H1 (cell line): Measurements from ENCODE around the gene PACSIN2. TPM values are rescaled to one million over a fixed set of nuclear protein-coding genes. Genes with fewer than 3 reads are reported as not detected.

Source experiments
- CTCF ChIA-PET: fragments of 300-600 bp; sonication (Branson Sonifier 250); formaldehyde crosslinking; loops from one replicate; lab custom pipeline; 2021; ENCODE audit not compliant: partially characterized antibody; lab: Charles Lee
- POLR2A ChIA-PET: fragments of 300-600 bp; sonication (Branson Sonifier 250); formaldehyde crosslinking; loops from one replicate; lab custom pipeline; 2021; ENCODE audit warnings: inconsistent platforms; ENCODE audit not compliant: partially characterized antibody; lab: Charles Lee
- DNase-seq, 2 experiments: peaks; one replicate each; pipeline versions ENCODE4 v3.0.0 to v3.0.0-alpha.2; 2010 to 2022; ENCODE audit warnings: low spot score in 2 of 2, low read depth in 1 of 2, mixed read lengths in 1 of 2
- FAIRE-seq: peaks from 2 replicates; lab custom pipeline; 2011; peaks lifted over from hg19 to GRCh38; lab: Jason Lieb, UNC
- H2AFZ ChIP-seq: 2 replicates; pipeline ENCODE4 v1.8.1; 2012; ENCODE audit warnings: low read length, inconsistent platforms
- H2AK5ac ChIP-seq: 2 replicates; pipeline ENCODE4 v1.6.1; 2013; ENCODE audit warnings: low read depth, low read length
- H2BK120ac ChIP-seq: replicated peaks from 2 replicates; pipeline ENCODE3; 2013; ENCODE audit warnings: low read depth, low read length, inconsistent platforms
- H2BK12ac ChIP-seq: 2 replicates; pipeline ENCODE4 v1.6.1; 2013; ENCODE audit warnings: low read depth, low read length
- H2BK15ac ChIP-seq: 2 replicates; pipeline ENCODE4 v1.6.1; 2013; ENCODE audit warnings: low read length
- H2BK20ac ChIP-seq: 2 replicates; pipeline ENCODE4 v1.6.1; 2013; ENCODE audit warnings: low read length
- H2BK5ac ChIP-seq: 2 replicates; pipeline ENCODE4 v1.6.1; 2013; ENCODE audit warnings: low read depth, low read length
- H3K14ac ChIP-seq: 2 replicates; pipeline ENCODE4 v1.6.1; 2013; ENCODE audit warnings: inconsistent platforms; ENCODE audit not compliant: insufficient read length
- H3K18ac ChIP-seq: 2 replicates; pipeline ENCODE4 v1.6.1; 2013; ENCODE audit warnings: low read length; ENCODE audit errors: extremely low read depth
- H3K23ac ChIP-seq: 2 replicates; pipeline ENCODE4 v1.6.1; 2013; ENCODE audit warnings: inconsistent platforms; ENCODE audit not compliant: insufficient read length
- H3K23me2 ChIP-seq: 2 replicates; pipeline ENCODE4 v1.6.1; 2013; ENCODE audit warnings: low read depth, low read length
- H3K27ac ChIP-seq: 2 replicates; pipeline ENCODE4 v1.6.1; 2011; ENCODE audit warnings: low read depth, low read length, inconsistent platforms
- H3K27me3 ChIP-seq, 4 experiments: replicated peaks in 1 of 4; 1 replicate in 1 of 4; 2 replicates in 3 of 4; pipeline versions ENCODE4 v1.6.1 to v1.8.1; 2011 to 2013; ENCODE audit warnings: low read length in 3 of 4, mild to moderate bottlenecking in 3 of 4, inconsistent platforms in 2 of 4, mixed read lengths in 2 of 4, moderate library complexity in 1 of 4; ENCODE audit not compliant: control insufficient read depth in 3 of 4, insufficient read depth in 3 of 4; ENCODE audit errors: extremely low read depth in 1 of 4
- H3K36me3 ChIP-seq, 4 experiments: 2 replicates each; pipeline versions ENCODE4 v1.6.1 to v1.8.1; 2011 to 2013; ENCODE audit warnings: mild to moderate bottlenecking in 4 of 4, low read length in 3 of 4, moderate library complexity in 2 of 4, control low read depth in 1 of 4, inconsistent platforms in 1 of 4; ENCODE audit not compliant: insufficient read depth in 4 of 4, control insufficient read depth in 2 of 4
- H3K4ac ChIP-seq: replicated peaks from 2 replicates; pipeline ENCODE3; 2013; ENCODE audit warnings: low read length, low read depth, mixed read lengths, inconsistent platforms; ENCODE audit not compliant: insufficient read length
- H3K4me1 ChIP-seq, 4 experiments: replicated peaks in 1 of 4; 1 replicate in 1 of 4; 2 replicates in 3 of 4; pipeline versions ENCODE4 v1.6.1 to v1.8.1; 2011 to 2013; ENCODE audit warnings: low read length in 3 of 4, inconsistent platforms in 2 of 4, mixed read lengths in 1 of 4; ENCODE audit not compliant: insufficient read depth in 4 of 4, control insufficient read depth in 3 of 4
- H3K4me2 ChIP-seq, 2 experiments: 2 replicates each; pipeline versions ENCODE4 v1.6.1 to v1.8.1; 2011 to 2013; ENCODE audit warnings: low read depth in 2 of 2, low read length in 2 of 2, control low read depth in 1 of 2, inconsistent platforms in 1 of 2, mild to moderate bottlenecking in 1 of 2; ENCODE audit not compliant: insufficient read depth in 1 of 2
- H3K4me3 ChIP-seq, 4 experiments: fragments of 200-600, 300-600 bp in 1 of 4; sonication (generic), shearing (Covaris generic), sonication (Bioruptor Twin) in 1 of 4; 2 replicates each; pipeline versions ENCODE4 v1.5.1 to v1.8.1; 2011 to 2016; ENCODE audit warnings: low read length in 4 of 4, low read depth in 3 of 4, control low read depth in 2 of 4, inconsistent platforms in 2 of 4, mild to moderate bottlenecking in 2 of 4, mixed read lengths in 1 of 4, moderate library complexity in 1 of 4; ENCODE audit not compliant: insufficient read depth in 2 of 4; ENCODE audit errors: extremely low read depth in 1 of 4
- H3K56ac ChIP-seq: replicated peaks from 2 replicates; pipeline ENCODE3; 2013; ENCODE audit warnings: low read depth, mild to moderate bottlenecking, mixed read lengths, low read length, inconsistent platforms; ENCODE audit not compliant: insufficient read length
- H3K79me1 ChIP-seq: 2 replicates; pipeline ENCODE4 v1.6.1; 2013; ENCODE audit warnings: low read depth, low read length, control low read depth
- H3K79me2 ChIP-seq, 2 experiments: 2 replicates each; pipeline versions ENCODE4 v1.6.1 to v1.8.1; 2012 to 2013; ENCODE audit warnings: low read length in 2 of 2, mild to moderate bottlenecking in 2 of 2, inconsistent platforms in 1 of 2; ENCODE audit not compliant: insufficient read depth in 2 of 2, control insufficient read depth in 1 of 2
- H3K9ac ChIP-seq, 4 experiments: replicated peaks in 1 of 4; 1 replicate in 1 of 4; 2 replicates in 3 of 4; pipeline versions ENCODE4 v1.6.1 to v1.8.1; 2011 to 2013; ENCODE audit warnings: low read depth in 3 of 4, low read length in 3 of 4, control low read depth in 2 of 4, mild to moderate bottlenecking in 2 of 4, moderate library complexity in 2 of 4, inconsistent platforms in 1 of 4; ENCODE audit errors: extremely low read depth in 1 of 4
- H3K9me3 ChIP-seq, 2 experiments: 2 replicates each; pipeline versions ENCODE4 v1.6.1 to v1.8.1; 2012 to 2013; ENCODE audit warnings: mild to moderate bottlenecking in 2 of 2, moderate library complexity in 2 of 2, control low read depth in 1 of 2, inconsistent platforms in 1 of 2, low read depth in 1 of 2, low read length in 1 of 2, mixed read lengths in 1 of 2; ENCODE audit not compliant: insufficient read depth in 2 of 2
- H4K20me1 ChIP-seq, 2 experiments: replicated peaks in 1 of 2; 2 replicates each; pipeline versions ENCODE3 to v1.8.1; 2011 to 2013; ENCODE audit warnings: inconsistent platforms in 2 of 2, low read length in 2 of 2, mild to moderate bottlenecking in 1 of 2; ENCODE audit not compliant: insufficient read depth in 2 of 2, control insufficient read depth in 1 of 2
- H4K5ac ChIP-seq: 2 replicates; pipeline ENCODE4 v1.6.1; 2013; ENCODE audit warnings: low read length, low read depth, mixed read lengths, inconsistent platforms; ENCODE audit not compliant: insufficient read length
- H4K8ac ChIP-seq: 2 replicates; pipeline ENCODE4 v1.8.0; 2013; ENCODE audit warnings: mild to moderate bottlenecking, moderate library complexity, low read length, inconsistent platforms; ENCODE audit not compliant: insufficient read depth; ENCODE audit errors: extremely low read depth
- H4K91ac ChIP-seq: replicated peaks from 2 replicates; pipeline ENCODE3; 2013; ENCODE audit warnings: low read length, mixed read lengths, inconsistent platforms; ENCODE audit not compliant: insufficient read length
- ATF3 ChIP-seq: IDR thresholded peaks from 2 replicates; pipeline ENCODE4 v1.6.1; 2011; ENCODE audit warnings: low read depth, mild to moderate bottlenecking, low read length; ENCODE audit not compliant: insufficient read depth
- CBX8 ChIP-seq: fragments of 300-800, 300-1000 bp; sonication (generic); IDR thresholded peaks from 2 replicates; pipeline ENCODE4 v1.7.1; 2016; ENCODE audit warnings: low read depth, low read length, borderline replicate concordance
- CEBPB ChIP-seq: IDR thresholded peaks from 2 replicates; pipeline ENCODE4 v1.6.1; 2012; ENCODE audit warnings: low read depth, low read length
- CTCF ChIP-seq, 3 experiments: IDR thresholded peaks; 1 replicate in 2 of 3; 2 replicates in 1 of 3; pipeline versions ENCODE4 v1.5.1 to v1.6.1; 2011; ENCODE audit warnings: low read length in 3 of 3, mild to moderate bottlenecking in 3 of 3, inconsistent platforms in 2 of 3, low read depth in 1 of 3, moderate library complexity in 1 of 3; ENCODE audit not compliant: insufficient read depth in 1 of 3; ENCODE audit errors: control extremely low read depth in 1 of 3
- JUN ChIP-seq: IDR thresholded peaks from 2 replicates; pipeline ENCODE4 v1.6.1; 2011; ENCODE audit warnings: low read depth, mild to moderate bottlenecking, improper control_type of control experiment, low read length
- NRF1 ChIP-seq: IDR thresholded peaks from 2 replicates; pipeline ENCODE4 v1.6.1; 2011; ENCODE audit warnings: mild to moderate bottlenecking, low read depth, low read length, improper control_type of control experiment
- RAD21 ChIP-seq, 2 experiments: IDR thresholded peaks in 1 of 2; conservative IDR thresholded peaks in 1 of 2; 2 replicates each; pipeline ENCODE4 v1.6.1; 2011; ENCODE audit warnings: low read depth in 2 of 2, low read length in 2 of 2, improper control_type of control experiment in 1 of 2, inconsistent platforms in 1 of 2, mild to moderate bottlenecking in 1 of 2, moderate library complexity in 1 of 2
- SIX5 ChIP-seq: IDR thresholded peaks from 2 replicates; pipeline ENCODE4 v1.6.1; 2011; ENCODE audit warnings: mild to moderate bottlenecking, low read depth, low read length
- SP2 ChIP-seq: IDR thresholded peaks from 2 replicates; pipeline ENCODE4 v1.6.1; 2012; ENCODE audit warnings: mild to moderate bottlenecking, low read length, inconsistent platforms
- SUZ12 ChIP-seq: fragments of 200-600 bp; sonication (generic); IDR thresholded peaks from 2 replicates; pipeline ENCODE4 v1.6.1; 2012; ENCODE audit warnings: mild to moderate bottlenecking, inconsistent platforms, low read length, moderate library complexity, mixed read lengths
- TCF12 ChIP-seq: IDR thresholded peaks from 2 replicates; pipeline ENCODE4 v1.6.1; 2011; ENCODE audit warnings: low read depth, mild to moderate bottlenecking, low read length
- WGBS, 2 experiments: shearing (Covaris generic) in 1 of 2; methylation state at CpG; one replicate each; pipeline versions ENCODE4 v1.1.6 to v1.1.7; 2013 to 2015; ENCODE audit warnings: low lambda C conversion rate in 2 of 2, mixed read lengths in 2 of 2, inconsistent platforms in 1 of 2, low coverage in 1 of 2, missing lambda C conversion rate in 1 of 2; ENCODE audit not compliant: insufficient replicate concordance in 2 of 2, insufficient coverage in 1 of 2, insufficient read length in 1 of 2; ENCODE audit errors: extremely low coverage in 1 of 2, missing lambda C conversion rate in 1 of 2; 5-methylcytosine and 5-hydroxymethylcytosine counted together
- polyA plus RNA-seq, 7 experiments: library from polyadenylated mRNA; depleted of rRNA in 3 of 7; stranded (reverse) in 5 of 7; unstranded in 2 of 7; fragments of >200 nt in 5 of 7; fragments of 200-250 nt in 2 of 7; gene quantifications; 1 replicate in 5 of 7; 2 replicates in 1 of 7; 4 replicates in 1 of 7; pipeline versions ENCODE4 v1.2.1 to v1.2.3, GENCODE V29; 2011 to 2013; ENCODE audit warnings: missing spikeins in 2 of 7, mixed read lengths in 2 of 7
- total RNA-seq: library from RNA; stranded (reverse); fragmentation: NEBNext Ultra II Directional; extraction: Animal tissue kit (Norgen Biotek cat#: 25700); gene quantifications from 2 replicates; pipeline ENCODE4 v1.2.1, GENCODE V29; 2021

PACSIN2 gene
- total and polyA plus RNA-seq, 2 of the 8 experiments (the other 6 are each of a cell fraction or from before 2014, with no cell fraction given), result 44.8 to 64.2 TPM

- Histone ChIP-seq H3K79me1 (no peaks in the 10 kb centered on the region; the same call in 1 of the 2 replicates), H3K36me3 (peaks cover 8 to 29% (median 19%) of the 10 kb centered on the region in 4 experiments; a peak in 6 of 8 replicates), H3K27ac (no peak overlapping the region), H3K4ac (no peak overlapping the region), H3K9ac (no peak overlapping the region), H3K14ac (no peak overlapping the region), H3K23ac (no peak overlapping the region), H2BK5ac (0 out of 2 replicates have a peak overlapping the region, but pooled peaks have one; percentile 52), H4K20me1 (peaks cover 0 to 8% of the 10 kb centered on the region in 2 experiments), H3K4me2 (no peak overlapping the region), H3K18ac (no peak overlapping the region), H3K27me3 (no peaks in the 10 kb centered on the region), H3K4me1 (no peaks in the 10 kb centered on the region), H2AK5ac (no peak overlapping the region), H4K91ac (no peak overlapping the region), H2BK12ac (no peak overlapping the region), H4K5ac (no peak overlapping the region), H4K8ac (peak overlapping the region; percentile 51; the same call in 1 of the 2 replicates), H2BK120ac (no peak overlapping the region), H2BK15ac (no peak overlapping the region), H3K79me2 (no peaks in the 10 kb centered on the region), H3K56ac (no peak overlapping the region), H3K23me2 (no peaks in the 10 kb centered on the region), H3K9me3 (no peaks in the 10 kb centered on the region), H2AFZ (no peak overlapping the region), H3K4me3 (no peak overlapping the region), H2BK20ac (no peak overlapping the region)
- no peak for FAIRE-seq
- ChIA-PET POLR2A (no interaction called here), CTCF (interaction anchor here (1.1 to 1.2 kb wide), 2 partner anchors 22 to 117 kb away, joined by 3 to 4 read pairs; no protein-coding TSS in a partner anchor)
- DNase-seq, result no peak
- 94% methylated on average over 9 of the region's 9 CpGs; no CpG with 5 or more reads in 1 of the 2 experiments for WGBS, 2 experiments
- no peak for TF ChIP-seq TCF12
- no peak for TF ChIP-seq ATF3
- TF ChIP-seq JUN, result no peak
- no peak for TF ChIP-seq NRF1
- TF ChIP-seq CBX8, result no peak
- TF ChIP-seq SUZ12, result no peak
- TF ChIP-seq SIX5, result no peak
- no peak for TF ChIP-seq CTCF (IDR thresholded peaks at IDR 0.05; ENCODE audit: control extremely low read depth in 1 of 3, insufficient read depth in 1 of 3, low read depth in 1 of 3, low read length in 3 of 3)
- TF ChIP-seq RAD21 (IDR thresholded peaks at IDR 0.05 in 1 of 2, conservative IDR thresholded peaks at IDR 0.05 in 1 of 2; ENCODE audit: low read depth in 2 of 2, low read length in 2 of 2), result no peak
- no peak for TF ChIP-seq CEBPB
- no peak for TF ChIP-seq SP2
These were observed 142.1 kb downstream of the PACSIN2 start for GRCh38 chr22:42872821-42873220.
